ENCODE data around the gene ITK. TPM values are rescaled to one million over a fixed set of nuclear protein-coding genes. Genes with fewer than 3 reads are reported as not detected.

Gene ITK
- total and polyA plus RNA-seq, 2 donors (not counting 3 experiments of a cell fraction or from before 2014, with no cell fraction given), result not detected

- Histone ChIP-seq H3K4me2 (ENCODE audit: insufficient read depth, low read length) (no peak overlapping the region), H3K79me2 (ENCODE audit: control insufficient read depth, insufficient read depth, low read length) (no peaks in the 10 kb centered on the region), H3K9ac (replicated peaks; ENCODE audit: extremely low read depth, insufficient read depth, low read length) (no peak overlapping the region), H3K27ac (ENCODE audit: insufficient read depth, low read depth, low read length) (no peak overlapping the region), H3K27me3 (ENCODE audit: control insufficient read depth in 2 of 2, insufficient read depth in 2 of 2, low read length in 2 of 2) (peaks cover 9 to 10% of the 10 kb centered on the region in 2 experiments), H3K4me3 (replicated peaks in 1 of 3; ENCODE audit: insufficient read depth in 1 of 3, low read depth in 1 of 3, low read length in 3 of 3) (no peak overlapping the region), H4K20me1 (replicated peaks; ENCODE audit: control insufficient read depth, extremely low read depth, insufficient read depth, low read length) (no peaks in the 10 kb centered on the region), H3K36me3 (ENCODE audit: control insufficient read depth in 2 of 2, extremely low read depth in 1 of 2, insufficient read depth in 2 of 2, low read length in 2 of 2) (no peaks in the 10 kb centered on the region), H3K4me1 (ENCODE audit: control insufficient read depth, extremely low read depth, insufficient read depth, low read length) (peaks cover 4% of the 10 kb centered on the region), H3K9me1 (replicated peaks; ENCODE audit: control insufficient read depth, extremely low read depth, insufficient read depth, low read length) (no peaks in the 10 kb centered on the region), H2AFZ (ENCODE audit: low read depth, low read length) (no peak overlapping the region), H3K9me3 (replicated peaks; ENCODE audit: control insufficient read depth, insufficient read depth, low read length) (no peaks in the 10 kb centered on the region)
- BruUV-seq (replicated peaks), result no TSS peak
- intact Hi-C loops (cut with micrococcal nuclease) (loop anchor here (5.0 kb wide), 1 partner anchor 126 kb away; the partner anchor contains the start of gene MED7), dilution Hi-C loops (cut with MboI; ENCODE audit: extremely low pct_ligation_motif_present, low sequenced_read_pairs) (no loop called here)
- no peak for FAIRE-seq
- no peak for DNase-seq (ENCODE audit: low read depth, low spot score)
- CTCF ChIA-PET, result interaction anchor here (0.7 to 0.9 kb wide), 2 partner anchors 14 to 119 kb away, joined by 3 to 4 read pairs; no protein-coding TSS in a partner anchor
- POLR2A ChIA-PET, result no interaction called here
- TF ChIP-seq JUN (IDR thresholded peaks at IDR 0.05; ENCODE audit: borderline replicate concordance, insufficient read depth, insufficient read length, low read depth) (no peak), GATA2 (IDR thresholded peaks at IDR 0.05; ENCODE audit: insufficient read depth, insufficient read length, low read depth, low read length) (no peak)
Measured at GRCh38 chr5:157267761-157268480, 87.3 kb downstream of the ITK start.

GRCh38 chr5:157269165-157269671 lies 88.6 kb downstream of the ITK start:
- Histone ChIP-seq H3K4me1 (ENCODE audit: control insufficient read depth, extremely low read depth, insufficient read depth, low read length) (peaks cover 4% of the 10 kb centered on the region), H3K79me2 (ENCODE audit: control insufficient read depth, insufficient read depth, low read length) (no peaks in the 10 kb centered on the region), H3K36me3 (ENCODE audit: control insufficient read depth in 2 of 2, extremely low read depth in 1 of 2, insufficient read depth in 2 of 2, low read length in 2 of 2) (no peaks in the 10 kb centered on the region), H3K27ac (ENCODE audit: insufficient read depth, low read depth, low read length) (no peak overlapping the region), H3K4me2 (ENCODE audit: insufficient read depth, low read length) (no peak overlapping the region), H3K27me3 (ENCODE audit: control insufficient read depth in 2 of 2, insufficient read depth in 2 of 2, low read length in 2 of 2) (peaks cover 3 to 6% of the 10 kb centered on the region in 2 experiments), H3K9me1 (replicated peaks; ENCODE audit: control insufficient read depth, extremely low read depth, insufficient read depth, low read length) (no peaks in the 10 kb centered on the region), H2AFZ (ENCODE audit: low read depth, low read length) (no peak overlapping the region), H3K9me3 (replicated peaks; ENCODE audit: control insufficient read depth, insufficient read depth, low read length) (no peaks in the 10 kb centered on the region), H3K4me3 (replicated peaks in 1 of 3; ENCODE audit: insufficient read depth in 1 of 3, low read depth in 1 of 3, low read length in 3 of 3) (no peak overlapping the region), H4K20me1 (replicated peaks; ENCODE audit: control insufficient read depth, extremely low read depth, insufficient read depth, low read length) (no peaks in the 10 kb centered on the region), H3K9ac (replicated peaks; ENCODE audit: extremely low read depth, insufficient read depth, low read length) (no peak overlapping the region)
- intact Hi-C loops (cut with micrococcal nuclease) (loop anchor here (5.0 kb wide), 1 partner anchor 127 kb away; the partner anchor contains the start of gene MED7), dilution Hi-C loops (cut with MboI; ENCODE audit: extremely low pct_ligation_motif_present, low sequenced_read_pairs) (no loop called here)
- BruUV-seq (replicated peaks), result no TSS peak
- TF ChIP-seq FOS (IDR thresholded peaks at IDR 0.05; ENCODE audit: borderline replicate concordance, insufficient read depth, low read length) (no peak), JUN (IDR thresholded peaks at IDR 0.05; ENCODE audit: borderline replicate concordance, insufficient read depth, insufficient read length, low read depth) (no peak), EZH2 (IDR thresholded peaks at IDR 0.05; ENCODE audit: borderline replicate concordance, low read depth, low read length, severe bottlenecking) (no peak), MYC (IDR thresholded peaks at IDR 0.05; ENCODE audit: low read depth, low read length) (no peak), GATA2 (IDR thresholded peaks at IDR 0.05; ENCODE audit: insufficient read depth, insufficient read length, low read depth, low read length) (no peak), MAX (IDR thresholded peaks at IDR 0.05; ENCODE audit: insufficient read depth, insufficient read length) (no peak)
- FAIRE-seq, result no peak
- DNase-seq (ENCODE audit: low read depth, low spot score), result no peak
- CTCF ChIA-PET, result no interaction called here
- POLR2A ChIA-PET, result no interaction called here

All from endothelial cell of umbilical vein (primary cell).